ENCODE results near the gene PDE4D.

PDE4D gene

GRCh38 chr5:59840200-59840601, 53.3 kb downstream of the PDE4D start:
- FAIRE-seq, result no peak
- DNase-seq (ENCODE audit: low spot score), result peak; percentile 74

GRCh38 chr5:59838989-59839388, 54.5 kb downstream of the PDE4D start:
- DNase-seq (ENCODE audit: low spot score) (peak; percentile 28), FAIRE-seq (no peak)

- FAIRE-seq, result no peak
Measured at GRCh38 chr5:59838067-59838466, 55.5 kb downstream of the PDE4D start.

GRCh38 chr5:59837071-59837470, 56.5 kb downstream of the PDE4D start:
- DNase-seq (ENCODE audit: low spot score), result no peak

More at GRCh38 chr5:59838067-59838466, 55.5 kb downstream of the PDE4D start:
- no peak for DNase-seq (ENCODE audit: low spot score)

DNA sequence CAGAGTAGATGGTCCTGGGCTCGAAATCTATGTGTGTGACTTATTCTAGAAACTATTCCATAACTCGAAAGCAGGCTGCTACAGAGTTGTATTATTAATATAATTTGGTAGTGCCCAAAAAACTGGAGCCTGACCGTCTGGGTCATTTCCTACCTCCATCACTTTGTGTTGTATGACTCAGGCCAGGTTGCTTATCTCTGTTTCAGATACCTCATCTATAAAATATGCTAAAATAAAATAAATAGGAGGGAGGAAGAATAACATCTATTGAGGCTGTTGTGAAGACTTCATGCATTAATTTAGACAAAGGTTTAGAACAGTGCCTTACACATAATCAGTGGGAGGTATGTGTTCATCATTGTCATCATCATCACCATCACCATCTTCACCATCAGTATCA, 57.7 kb downstream of the PDE4D start:
- FAIRE-seq (no peak), DNase-seq (ENCODE audit: low spot score) (no peak)

More at GRCh38 chr5:59837071-59837470, 56.5 kb downstream of the PDE4D start:
- FAIRE-seq, result no peak

GRCh38 chr5:59833448-59833847, 60.1 kb downstream of the PDE4D start:
- DNase-seq (ENCODE audit: low spot score) (no peak), FAIRE-seq (no peak)

- DNase-seq (ENCODE audit: low spot score) (no peak), FAIRE-seq (no peak)
Measured at GRCh38 chr5:59832577-59833301, 60.8 kb downstream of the PDE4D start.

DNA sequence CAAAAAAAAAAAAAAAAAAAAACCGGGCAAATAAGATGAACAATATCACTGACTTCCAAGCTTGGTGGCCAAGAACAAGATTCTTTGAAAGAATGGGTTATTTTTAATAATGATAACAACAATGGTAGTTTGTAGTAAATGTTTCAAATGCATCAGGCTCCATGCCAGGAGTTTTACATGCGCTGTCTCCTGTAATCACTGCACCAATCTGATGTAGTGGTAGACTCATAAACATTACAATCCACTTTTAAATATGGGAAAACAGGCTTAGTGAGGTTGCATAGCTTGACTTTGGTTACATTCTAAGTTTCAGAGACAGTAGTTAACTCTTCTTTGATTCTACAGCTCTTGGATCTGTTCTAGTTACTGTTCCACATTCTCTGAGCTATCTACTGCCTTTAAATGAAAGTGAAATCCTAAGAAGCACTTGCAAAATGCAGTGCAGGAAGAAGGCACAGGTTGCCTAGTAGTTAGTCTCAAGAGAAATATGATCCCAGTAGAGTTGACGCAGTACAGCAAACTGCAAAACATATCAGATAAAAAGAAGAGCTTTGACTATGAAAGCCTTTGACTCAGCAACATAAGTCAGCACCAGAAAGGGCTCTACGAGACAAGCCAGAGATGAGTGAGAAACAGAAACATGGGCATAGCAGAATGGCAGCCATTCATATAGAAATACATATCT, 62.1 kb downstream of the PDE4D start:
- no peak for FAIRE-seq

GRCh38 chr5:59830536-59831200, 62.9 kb downstream of the PDE4D start:
- DNase-seq (ENCODE audit: low spot score), result no peak
- FAIRE-seq, result no peak

More for the DNA sequence above, 62.1 kb downstream of the PDE4D start:
- DNase-seq (ENCODE audit: low spot score), result no peak

- DNase-seq (ENCODE audit: low spot score) (no peak), FAIRE-seq (no peak)
Measured at GRCh38 chr5:59829922-59830321, 63.6 kb downstream of the PDE4D start.

DNA sequence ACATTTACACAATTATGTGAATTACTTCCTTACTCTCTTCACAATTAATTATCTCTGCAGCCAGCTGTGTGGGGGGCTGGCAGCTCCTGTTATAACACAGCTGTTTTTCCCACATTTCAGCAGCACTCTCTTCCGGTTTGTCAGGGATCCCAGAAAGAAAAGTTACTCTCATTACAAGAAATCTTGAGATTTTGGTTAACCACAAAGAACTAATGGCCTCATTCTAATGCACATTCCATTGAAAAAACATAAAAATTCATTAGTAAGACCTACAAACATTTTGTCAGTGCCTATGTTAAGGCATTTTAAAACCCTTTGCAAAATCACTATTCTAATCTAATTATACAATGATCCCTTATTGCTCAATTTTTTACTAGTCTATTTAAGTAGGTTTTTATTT, 64.1 kb downstream of the PDE4D start:
- FAIRE-seq, result no peak
- DNase-seq (ENCODE audit: low spot score), result no peak

GRCh38 chr5:59828623-59829022, 64.9 kb downstream of the PDE4D start:
- DNase-seq (ENCODE audit: low spot score), result no peak
- FAIRE-seq, result no peak

- FAIRE-seq (no peak), DNase-seq (ENCODE audit: low spot score) (no peak)
Measured at GRCh38 chr5:59826996-59827395, 66.5 kb downstream of the PDE4D start.

GRCh38 chr5:59823420-59823819, 70.1 kb downstream of the PDE4D start:
- DNase-seq (ENCODE audit: low spot score) (no peak), FAIRE-seq (no peak)

DNA sequence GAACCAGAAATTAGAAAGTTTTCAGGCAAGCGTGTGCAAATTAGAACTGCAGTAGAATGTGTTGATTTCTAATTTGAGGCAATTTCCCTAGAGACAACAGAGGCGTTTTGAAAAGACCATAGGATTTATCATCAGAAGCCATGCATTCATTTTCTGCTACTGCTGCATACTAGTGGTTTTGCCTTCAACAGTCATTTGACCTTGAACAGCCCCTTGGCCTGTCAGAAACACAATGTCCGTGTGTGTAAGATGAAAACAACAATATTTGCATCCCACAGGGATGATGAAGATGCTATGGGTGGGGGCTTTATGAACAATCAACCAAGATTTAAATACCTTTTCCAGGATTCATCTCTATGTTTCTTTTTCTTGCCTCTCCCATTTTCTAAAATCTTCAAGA, 73.7 kb downstream of the PDE4D start:
- FAIRE-seq, result no peak
- no peak for DNase-seq (ENCODE audit: low spot score)

- DNase-seq (ENCODE audit: low spot score) (no peak), FAIRE-seq (no peak)
Measured at GRCh38 chr5:59817536-59817935, 76.0 kb downstream of the PDE4D start.

DNA sequence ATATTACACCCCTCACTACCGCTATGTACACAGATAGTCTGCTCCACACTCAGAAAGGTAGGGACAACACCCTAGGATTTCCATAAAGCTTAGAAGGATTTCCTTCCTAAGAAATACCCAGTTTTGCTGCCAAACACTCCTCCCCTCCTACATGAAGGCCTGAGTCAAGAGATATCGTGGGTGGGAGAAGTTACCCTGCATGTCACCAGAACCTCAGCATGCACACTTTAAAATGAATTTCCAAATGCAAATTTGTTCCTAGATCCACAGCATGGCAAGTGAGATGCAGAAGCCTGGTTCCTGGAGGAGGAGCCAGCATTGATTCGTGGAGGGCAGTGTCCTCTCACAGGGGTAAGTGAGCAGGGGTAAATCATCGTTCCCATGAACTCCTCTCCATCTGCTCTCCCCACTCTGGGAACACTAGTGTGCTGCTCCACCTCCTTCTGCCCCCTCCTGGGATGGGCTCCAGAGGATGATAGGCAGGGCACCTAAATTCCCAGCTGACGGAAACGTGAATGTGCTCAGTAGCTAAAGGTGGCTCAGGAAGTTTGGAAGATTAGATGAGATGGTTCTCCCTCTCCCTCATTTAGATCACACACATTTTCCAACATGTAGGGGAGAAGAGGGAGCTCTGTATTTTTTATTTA, 76.7 kb downstream of the PDE4D start:
- FAIRE-seq (no peak), DNase-seq (ENCODE audit: low spot score) (no peak)

- FAIRE-seq (no peak), DNase-seq (ENCODE audit: low spot score) (no peak)
Measured at GRCh38 chr5:59814537-59814872, 79.0 kb downstream of the PDE4D start.

GRCh38 chr5:59813761-59814536, 79.6 kb downstream of the PDE4D start:
- peak; percentile 41 for DNase-seq (ENCODE audit: low spot score)
- FAIRE-seq, result no peak

DNA sequence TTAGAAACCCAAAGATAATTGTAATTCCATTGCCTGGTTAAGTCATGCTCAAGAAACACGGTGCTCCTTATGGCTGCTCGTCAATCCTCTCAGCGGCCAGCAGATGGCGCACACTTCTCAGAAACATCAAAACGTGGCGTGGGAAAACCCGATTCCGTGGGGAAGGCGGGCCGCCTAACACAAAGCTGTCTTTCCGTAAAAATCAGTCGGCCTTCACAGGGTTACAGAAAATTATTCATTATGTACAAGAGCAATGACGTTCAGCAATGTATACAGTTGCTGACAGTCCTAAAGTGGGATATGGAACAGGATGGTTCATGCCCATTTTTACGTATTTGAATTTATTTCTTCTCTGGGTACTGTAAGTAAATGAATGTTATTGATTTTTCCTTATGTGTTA, 83.5 kb downstream of the PDE4D start:
- no peak for FAIRE-seq
- peak; percentile 11 for DNase-seq (ENCODE audit: low spot score)

- FAIRE-seq (no peak), DNase-seq (ENCODE audit: low spot score) (no peak)
Measured at GRCh38 chr5:59807806-59808205, 85.7 kb downstream of the PDE4D start.

All from RCC 7860 (cell line).